OCI-LY7 (cell line): ENCODE measurements around the gene MOGAT2. TPM values are rescaled to one million over a fixed set of nuclear protein-coding genes. Genes with fewer than 3 reads are reported as not detected.

Source experiments
- BruUV-seq: library from RNA; stranded (reverse); fragments of 400-500 nt; replicated peaks from 2 replicates; lab custom pipeline; 2021; lab: Mats Ljungman, UMichigan
- CTCF ChIA-PET: fragments of 300-600 bp; sonication (Branson Sonifier 250); formaldehyde crosslinking; loops from one replicate; lab custom pipeline; 2022; ENCODE audit warnings: antibody characterized with exemption; ENCODE audit not compliant: unreplicated experiment; lab: Charles Lee
- POLR2A ChIA-PET: fragments of 300-600 bp; sonication (Branson Sonifier 250); formaldehyde crosslinking; loops from one replicate; lab custom pipeline; 2022; ENCODE audit warnings: antibody characterized with exemption; lab: Charles Lee
- DNase-seq: peaks from one replicate; pipeline ENCODE4 v3.0.0-alpha.2; 2015; ENCODE audit warnings: low spot score
- H2AFZ ChIP-seq: fragments of 200-600 bp; sonication (generic), shearing (Covaris generic); 2 replicates; pipeline ENCODE4 v1.6.1; 2014; ENCODE audit warnings: mild to moderate bottlenecking, antibody characterized with exemption, low read length, moderate library complexity
- H3K27ac ChIP-seq: fragments of 200-600 bp; sonication (generic); 2 replicates; pipeline ENCODE4 v1.5.1; 2014; ENCODE audit warnings: mixed run types, low read depth, mild to moderate bottlenecking, moderate library complexity, low read length, inconsistent platforms; ENCODE audit not compliant: poor library complexity, severe bottlenecking
- H3K36me3 ChIP-seq: fragments of 200-600 bp; sonication (generic); 2 replicates; pipeline ENCODE4 v1.6.1; 2014; ENCODE audit warnings: mild to moderate bottlenecking, antibody characterized with exemption, low read length, moderate library complexity, mixed read lengths; ENCODE audit not compliant: insufficient read depth
- H3K4me1 ChIP-seq: fragments of 200-600 bp; sonication (generic); 2 replicates; pipeline ENCODE4 v1.5.1; 2014; ENCODE audit warnings: mild to moderate bottlenecking, low read length; ENCODE audit not compliant: insufficient read depth, poor library complexity, severe bottlenecking
- H3K4me2 ChIP-seq: fragments of 200-600 bp; sonication (generic); 2 replicates; pipeline ENCODE4 v1.6.1; 2014; ENCODE audit warnings: mild to moderate bottlenecking, low read length
- H3K4me3 ChIP-seq: fragments of 200-600 bp; sonication (generic); 2 replicates; pipeline ENCODE4 v1.5.1; 2014; ENCODE audit warnings: mild to moderate bottlenecking, low read depth, low read length; ENCODE audit not compliant: poor library complexity, severe bottlenecking
- H3K79me2 ChIP-seq: fragments of 200-600 bp; sonication (generic); 2 replicates; pipeline ENCODE4 v1.6.1; 2016; ENCODE audit warnings: low read depth, mild to moderate bottlenecking, low read length, moderate library complexity, mixed read lengths; ENCODE audit not compliant: insufficient read depth
- H3K9me2 ChIP-seq: fragments of 200-600 bp; sonication (generic); 2 replicates; pipeline ENCODE4 v1.6.1; 2016; ENCODE audit warnings: mild to moderate bottlenecking, low read length, mixed read lengths; ENCODE audit not compliant: insufficient read depth
- H3K9me3 ChIP-seq: fragments of 200-600 bp; sonication (generic); 2 replicates; pipeline ENCODE4 v1.6.1; 2014; ENCODE audit warnings: mild to moderate bottlenecking, mixed run types, low read length, mixed read lengths
- H4K20me1 ChIP-seq: fragments of 200-600 bp; sonication (generic); 2 replicates; pipeline ENCODE4 v1.6.1; 2014; ENCODE audit warnings: mild to moderate bottlenecking, antibody characterized with exemption, low read length, moderate library complexity, mixed read lengths; ENCODE audit not compliant: insufficient read depth
- EZH2phosphoT487 ChIP-seq: fragments of 200-600 bp; sonication (generic); IDR thresholded peaks from 2 replicates; pipeline ENCODE4 v1.6.1; 2018; ENCODE audit warnings: low read depth, borderline replicate concordance, mild to moderate bottlenecking, mixed run types, antibody characterized with exemption, low read length, moderate library complexity, mixed read lengths
- intact Hi-C: fragments of 100-400 bp; cut with micrococcal nuclease; formaldehyde crosslinking; loops from one replicate; pipeline ENCODE4 v1.10.0; 2022; ENCODE audit not compliant: unreplicated experiment
- total RNA-seq, 2 experiments: library from RNA; depleted of rRNA in 1 of 2; stranded (reverse); fragments of >200 nt in 1 of 2; shearing (Covaris generic) in 1 of 2; gene quantifications; 2 replicates each; pipeline ENCODE4 v1.2.3, GENCODE V29; 2014 to 2022
- TF ChIP-seq, protein P1 (sequence below): fragments of 200-600 bp; sonication (generic); conservative IDR thresholded peaks from 2 replicates; pipeline ENCODE4 v1.5.1; 2014; ENCODE audit warnings: mild to moderate bottlenecking, antibody characterized with exemption, low read length, moderate library complexity, mixed read lengths

Gene MOGAT2
- total RNA-seq, 2 experiments from 2014 or later = not detected

- ChIA-PET CTCF (no interaction called here), POLR2A (no interaction called here)
- no peaks in the 10 kb centered on the region for H3K4me1 ChIP-seq
- no peaks in the 10 kb centered on the region for H3K9me3 ChIP-seq
- H3K9me2 ChIP-seq = no peaks in the 10 kb centered on the region
- intact Hi-C loops = no loop called here
- no peak overlapping the region for H3K4me2 ChIP-seq
- no peaks in the 10 kb centered on the region for H4K20me1 ChIP-seq
- no peak overlapping the region for H3K27ac ChIP-seq
- BruUV-seq = no TSS peak
- no peaks in the 10 kb centered on the region for H3K79me2 ChIP-seq
- H3K4me3 ChIP-seq = no peak overlapping the region
- no peak for TF ChIP-seq EZH2phosphoT487
- TF ChIP-seq, protein P1, sequence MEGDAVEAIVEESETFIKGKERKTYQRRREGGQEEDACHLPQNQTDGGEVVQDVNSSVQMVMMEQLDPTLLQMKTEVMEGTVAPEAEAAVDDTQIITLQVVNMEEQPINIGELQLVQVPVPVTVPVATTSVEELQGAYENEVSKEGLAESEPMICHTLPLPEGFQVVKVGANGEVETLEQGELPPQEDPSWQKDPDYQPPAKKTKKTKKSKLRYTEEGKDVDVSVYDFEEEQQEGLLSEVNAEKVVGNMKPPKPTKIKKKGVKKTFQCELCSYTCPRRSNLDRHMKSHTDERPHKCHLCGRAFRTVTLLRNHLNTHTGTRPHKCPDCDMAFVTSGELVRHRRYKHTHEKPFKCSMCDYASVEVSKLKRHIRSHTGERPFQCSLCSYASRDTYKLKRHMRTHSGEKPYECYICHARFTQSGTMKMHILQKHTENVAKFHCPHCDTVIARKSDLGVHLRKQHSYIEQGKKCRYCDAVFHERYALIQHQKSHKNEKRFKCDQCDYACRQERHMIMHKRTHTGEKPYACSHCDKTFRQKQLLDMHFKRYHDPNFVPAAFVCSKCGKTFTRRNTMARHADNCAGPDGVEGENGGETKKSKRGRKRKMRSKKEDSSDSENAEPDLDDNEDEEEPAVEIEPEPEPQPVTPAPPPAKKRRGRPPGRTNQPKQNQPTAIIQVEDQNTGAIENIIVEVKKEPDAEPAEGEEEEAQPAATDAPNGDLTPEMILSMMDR = no peak
- H2AFZ ChIP-seq = no peak overlapping the region
- DNase-seq = no peak
- no peaks in the 10 kb centered on the region for H3K36me3 ChIP-seq
Observed at GRCh38 chr11:75716659-75717058, 979 bp upstream of the MOGAT2 start.

DNA sequence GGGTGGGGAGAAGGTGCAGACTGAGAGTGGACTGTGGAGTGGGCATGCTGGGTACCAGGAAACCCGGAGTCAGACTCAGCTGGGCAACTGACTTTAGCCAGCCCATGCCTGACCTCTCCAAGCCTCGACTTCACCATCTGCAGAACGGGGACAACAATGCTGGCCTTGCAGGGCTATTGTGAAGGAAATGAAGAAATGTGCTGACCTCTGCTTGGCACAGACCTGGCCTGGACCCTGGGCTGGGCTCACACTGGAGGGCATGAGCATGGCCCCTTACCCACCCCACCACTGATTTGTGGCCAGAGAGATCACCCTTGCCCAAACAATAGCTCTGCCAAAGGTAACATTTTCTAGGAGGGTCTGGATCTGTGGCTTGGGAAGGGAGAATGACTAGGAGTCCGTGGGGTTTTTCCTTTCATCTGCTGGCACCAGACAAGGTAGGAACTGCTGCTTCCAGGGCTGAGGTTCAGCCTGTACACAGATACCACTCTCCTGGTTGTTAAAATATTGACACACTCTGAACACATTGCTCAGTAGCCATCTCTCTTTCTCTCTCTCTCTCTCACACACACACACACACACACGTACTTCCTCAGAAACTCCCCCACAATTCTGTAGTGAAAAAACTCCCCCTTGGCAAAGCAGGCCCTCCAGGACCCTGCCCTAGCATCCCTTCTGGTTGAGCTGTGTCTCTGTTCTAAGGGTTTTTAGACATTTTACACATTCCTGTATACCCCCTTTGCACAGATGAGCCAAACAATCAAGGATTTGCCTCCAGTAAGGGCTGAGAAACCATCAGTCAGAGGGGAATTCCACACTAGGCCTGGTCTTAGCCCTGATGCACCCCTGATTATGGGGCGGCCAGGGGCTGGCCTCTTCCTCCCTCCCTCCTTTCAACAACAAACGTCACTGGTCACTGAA, 1.0 kb downstream of the MOGAT2 start:
- no TSS peak for BruUV-seq
- intact Hi-C loops = no loop called here
- H4K20me1 ChIP-seq = no peaks in the 10 kb centered on the region
- POLR2A ChIA-PET = interaction anchor here (0.6 kb wide), 1 partner anchor 200 kb away, joined by 4 read pairs; no protein-coding TSS in a partner anchor
- H3K36me3 ChIP-seq = no peaks in the 10 kb centered on the region
- no peaks in the 10 kb centered on the region for H3K4me1 ChIP-seq
- no peak for TF ChIP-seq EZH2phosphoT487
- TF ChIP-seq, protein P1 = no peak
- CTCF ChIA-PET = no interaction called here
- H3K27ac ChIP-seq = no peak overlapping the region
- no peaks in the 10 kb centered on the region for H3K79me2 ChIP-seq
- H3K4me3 ChIP-seq = no peak overlapping the region
- no peaks in the 10 kb centered on the region for H3K9me3 ChIP-seq
- no peaks in the 10 kb centered on the region for H3K9me2 ChIP-seq
- H2AFZ ChIP-seq = no peak overlapping the region
- DNase-seq = no peak
- no peak overlapping the region for H3K4me2 ChIP-seq
